Measurements from ENCODE around the gene ALDH18A1.

GRCh38 chr10:95691281-95691680 is 34.8 kb upstream of the ALDH18A1 start:
- TF ChIP-seq CTCF (IDR thresholded peaks at IDR 0.05; ENCODE audit: insufficient read depth, low read length), result no peak
- TF ChIP-seq GABPA (IDR thresholded peaks at IDR 0.05; ENCODE audit: low read depth), result no peak
- no peak for TF ChIP-seq POLR2AphosphoS5 (IDR thresholded peaks at IDR 0.05; ENCODE audit: low read depth)
- TF ChIP-seq REST (IDR thresholded peaks at IDR 0.05; ENCODE audit: insufficient replicate concordance, low read depth), result no peak
- TF ChIP-seq SPI1 (IDR thresholded peaks at IDR 0.05; ENCODE audit: borderline replicate concordance, low read depth), result no peak

All from HL-60 (cell line).